Fibroblast of the aortic adventitia (primary cell): ENCODE data around the gene RAB3A. TPM values are rescaled to one million over a fixed set of nuclear protein-coding genes. Genes with fewer than 3 reads are reported as not detected.

Experiments used
- DNase-seq: peaks from one replicate; pipeline ENCODE4 v3.0.0-alpha.2; 2010; ENCODE audit warnings: low read depth
- H3K4me3 ChIP-seq: 2 replicates; pipeline ENCODE4 v1.5.1; 2011; ENCODE audit warnings: low read depth, mild to moderate bottlenecking, control low read depth, low read length, moderate library complexity
- CTCF ChIP-seq: IDR thresholded peaks from 2 replicates; pipeline ENCODE4 v1.5.1; 2011; ENCODE audit warnings: mild to moderate bottlenecking, low read length, control low read depth, inconsistent platforms; ENCODE audit not compliant: insufficient read depth
- total RNA-seq: library from RNA; depleted of rRNA; stranded (reverse); fragments of >200 nt; gene quantifications from 2 replicates; pipeline ENCODE4 v1.2.3, GENCODE V29; 2012; ENCODE audit warnings: low replicate concordance

Gene RAB3A
- total RNA-seq, 1 donor = 2.8 TPM

- no peak overlapping the region for H3K4me3 ChIP-seq
- TF ChIP-seq CTCF = no peak
- no peak for DNase-seq
Observed at GRCh38 chr19:18239303-18239702, 35.5 kb upstream of the RAB3A start.

- DNase-seq = no peak
- H3K4me3 ChIP-seq = no peak overlapping the region
- no peak for TF ChIP-seq CTCF
Observed at GRCh38 chr19:18234194-18234593, 30.4 kb upstream of the RAB3A start.

- no peak for TF ChIP-seq CTCF
- DNase-seq = peak; percentile 53
- no peak overlapping the region for H3K4me3 ChIP-seq
Observed at GRCh38 chr19:18233224-18233825, 29.5 kb upstream of the RAB3A start.

GRCh38 chr19:18232540-18233223 is 28.8 kb upstream of the RAB3A start:
- no peak for DNase-seq
- no peak overlapping the region for H3K4me3 ChIP-seq
- peak; percentile 8 for TF ChIP-seq CTCF

GRCh38 chr19:18231775-18232174 is 27.9 kb upstream of the RAB3A start:
- no peak overlapping the region for H3K4me3 ChIP-seq
- TF ChIP-seq CTCF = no peak
- DNase-seq = no peak

- no peak for DNase-seq
- TF ChIP-seq CTCF = no peak
- no peak overlapping the region for H3K4me3 ChIP-seq
Observed at GRCh38 chr19:18230941-18231734, 27.3 kb upstream of the RAB3A start.
